NCI-H2107 (cell line): ENCODE results near the gene CCDC154.

Experiments
- DNase-seq: peaks from one replicate; lab custom pipeline; 2025; lab: John Stamatoyannopoulos, UW

Gene CCDC154

DNA sequence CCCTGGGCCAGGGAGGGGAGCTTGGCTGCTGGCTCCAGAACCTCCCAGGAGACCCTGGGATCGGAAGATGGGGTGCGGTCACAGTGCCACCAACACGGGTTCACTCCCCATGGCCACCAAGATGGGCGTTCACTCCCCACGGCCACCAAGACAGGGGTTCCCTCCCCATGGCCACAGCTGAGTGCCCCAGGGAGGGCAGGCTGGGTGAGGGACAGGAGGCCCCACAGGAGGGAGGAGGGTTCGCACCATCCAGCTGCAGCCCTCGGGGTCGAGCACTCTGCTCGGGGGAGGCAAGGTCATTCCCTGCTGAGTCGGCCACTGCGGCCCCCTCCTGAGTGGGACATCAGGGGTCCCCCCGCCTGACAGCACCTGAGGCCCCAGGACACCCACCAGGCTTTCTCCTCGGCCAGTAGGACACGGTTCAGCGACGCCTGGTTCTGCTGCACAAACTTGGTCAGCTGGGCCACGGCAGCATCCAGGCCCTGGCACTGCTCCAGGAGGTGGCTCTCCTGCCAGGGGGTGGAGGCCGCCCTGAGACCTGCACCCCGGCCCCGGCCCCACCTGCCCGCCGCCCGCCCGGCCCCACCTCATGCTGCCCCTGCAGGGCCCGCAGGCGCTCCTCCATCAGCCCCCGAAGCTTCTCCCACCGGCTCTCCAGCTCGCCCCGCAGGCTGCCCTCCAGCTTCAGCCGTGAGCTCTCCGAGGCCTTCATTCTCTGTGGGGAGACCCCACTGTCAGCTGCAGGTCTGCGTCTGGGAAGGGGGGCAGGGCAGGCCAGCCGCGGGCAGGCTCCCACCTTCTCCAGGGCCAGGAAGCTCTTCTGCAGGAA lies 5.9 kb downstream of the CCDC154 start:
- no peak for DNase-seq

DNA sequence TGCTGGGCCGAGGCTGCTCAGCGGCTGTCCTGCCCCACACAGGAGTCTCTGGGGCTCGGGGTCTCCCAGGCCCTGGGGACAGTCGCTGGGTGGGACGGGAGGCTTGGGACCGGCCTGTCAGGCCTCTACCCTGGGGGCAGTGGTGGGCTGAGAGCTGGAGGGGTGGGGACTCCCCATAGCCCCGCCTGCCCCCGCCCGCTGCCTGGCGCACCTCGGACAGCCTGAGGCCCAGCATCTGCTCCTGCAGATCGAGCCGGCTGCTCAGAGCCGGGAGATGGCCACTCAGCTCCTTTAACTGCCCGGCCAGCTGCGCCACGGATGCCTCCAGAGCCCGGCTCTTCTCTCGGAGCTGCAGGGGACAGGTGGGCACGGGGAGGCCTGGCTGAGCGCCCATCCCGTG lies 6.8 kb downstream of the CCDC154 start:
- DNase-seq = no peak

DNA sequence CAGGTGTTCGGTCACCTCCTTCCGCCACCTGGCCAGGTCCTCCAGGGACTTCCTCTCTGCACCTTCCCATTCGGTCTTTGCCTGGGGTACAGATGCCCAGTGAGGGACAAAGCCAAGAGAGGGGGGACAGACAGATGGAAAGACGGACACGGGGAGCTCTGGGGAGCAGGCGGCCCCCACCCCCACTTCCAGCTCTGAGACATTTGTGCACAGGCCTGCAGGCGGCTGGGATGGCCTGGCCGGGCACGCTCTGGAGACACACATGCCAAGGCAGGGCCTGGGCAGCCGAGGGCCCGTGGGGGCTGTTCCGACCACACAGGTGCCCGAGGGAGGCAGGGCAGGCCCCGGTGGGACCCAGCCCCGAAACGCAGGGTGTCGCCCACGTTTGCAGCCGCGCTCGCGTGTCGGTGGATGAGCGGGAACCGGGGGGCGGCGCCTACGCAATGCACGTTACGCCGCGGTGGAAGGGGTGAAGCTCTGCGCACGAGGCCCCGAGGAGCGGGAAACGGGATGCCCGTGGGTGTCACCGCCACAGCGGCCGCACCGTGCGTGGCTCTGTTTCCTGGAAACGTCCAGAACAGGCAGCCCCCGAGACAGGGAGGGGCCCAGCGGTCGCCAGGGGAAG lies 7.5 kb downstream of the CCDC154 start:
- no peak for DNase-seq

DNA sequence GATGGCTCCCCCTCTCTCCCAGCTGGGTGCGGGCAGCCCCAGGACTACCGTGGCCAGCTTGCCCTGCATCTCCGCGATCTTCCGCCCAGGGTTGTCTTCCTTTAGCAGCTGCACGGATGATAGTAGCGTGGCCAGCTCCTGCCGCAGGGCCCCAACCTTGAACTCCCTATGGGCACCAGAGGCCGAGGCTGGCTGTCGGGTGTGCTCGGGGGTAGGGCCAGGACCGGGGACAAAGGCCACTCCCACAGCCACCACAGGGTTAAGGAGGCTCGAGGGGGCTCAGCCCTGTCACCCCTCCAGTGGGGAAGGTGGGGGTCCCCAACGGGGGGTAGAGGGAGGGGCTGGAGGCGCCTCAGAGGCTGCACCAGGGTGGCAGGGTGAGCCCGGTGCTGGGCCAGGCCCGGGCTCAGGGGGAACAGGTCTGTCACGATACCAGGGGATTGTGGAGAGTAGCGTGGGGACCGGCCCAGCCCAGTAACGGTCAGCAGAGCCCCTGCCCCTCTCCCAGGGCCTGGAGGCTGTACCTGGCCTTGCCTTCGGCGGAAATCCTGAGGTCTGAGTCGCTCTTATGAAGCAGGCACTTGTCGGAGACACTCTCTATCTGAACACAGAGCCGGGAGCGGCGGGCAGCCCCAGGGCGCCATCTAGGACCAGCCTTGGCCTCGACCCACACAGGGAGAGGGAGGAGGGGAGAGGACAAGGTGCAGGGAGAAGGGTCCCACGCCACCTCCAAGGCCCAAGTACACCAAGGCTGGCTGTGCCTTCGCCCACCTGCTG lies 8.2 kb downstream of the CCDC154 start:
- no peak for DNase-seq

DNA sequence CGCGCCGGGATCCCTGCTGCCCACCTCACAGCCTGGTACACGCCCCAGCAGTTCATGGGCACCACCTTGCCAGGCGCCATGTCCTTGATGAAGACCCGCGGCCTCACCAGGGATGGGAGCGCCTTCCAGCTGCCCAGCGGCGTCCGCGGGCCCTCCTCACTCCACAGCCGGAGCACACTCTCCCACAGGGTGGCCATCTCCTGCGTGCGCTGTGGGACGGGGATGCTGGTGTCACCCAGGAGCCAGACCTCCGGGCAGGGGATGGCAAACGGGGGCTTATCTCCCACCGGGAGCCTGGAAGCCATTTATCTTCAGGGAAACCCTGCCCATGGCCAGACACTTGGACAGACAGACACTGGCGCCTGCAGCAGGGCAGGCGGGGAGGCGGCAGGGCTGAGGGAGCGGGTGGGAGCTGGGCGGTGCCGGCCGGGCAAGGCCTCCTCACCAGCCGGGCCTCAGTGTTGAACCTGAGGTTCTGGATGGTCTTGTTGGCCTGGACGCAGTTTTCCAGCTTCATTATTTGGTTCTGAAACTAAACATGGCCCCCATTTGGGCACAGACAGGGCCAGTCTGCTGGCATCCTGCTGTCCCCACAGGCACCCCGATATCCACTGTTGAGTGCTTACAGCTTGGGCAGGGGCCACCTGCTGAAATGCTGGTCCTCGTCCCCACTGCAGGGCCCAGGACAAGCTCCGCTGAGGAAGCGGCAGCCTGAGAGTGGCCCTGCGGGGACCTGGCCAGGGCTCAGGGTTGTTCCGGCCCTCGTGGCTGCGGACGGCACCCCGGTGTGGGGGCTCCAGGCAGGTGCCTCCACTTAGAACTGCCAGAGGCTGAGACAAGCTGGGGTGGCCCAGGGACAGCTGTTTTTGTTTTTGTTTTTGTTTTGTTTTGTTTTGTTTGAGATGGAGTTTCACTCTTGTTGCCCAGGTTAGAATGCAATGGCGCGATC lies 9.4 kb downstream of the CCDC154 start:
- DNase-seq = no peak

DNA sequence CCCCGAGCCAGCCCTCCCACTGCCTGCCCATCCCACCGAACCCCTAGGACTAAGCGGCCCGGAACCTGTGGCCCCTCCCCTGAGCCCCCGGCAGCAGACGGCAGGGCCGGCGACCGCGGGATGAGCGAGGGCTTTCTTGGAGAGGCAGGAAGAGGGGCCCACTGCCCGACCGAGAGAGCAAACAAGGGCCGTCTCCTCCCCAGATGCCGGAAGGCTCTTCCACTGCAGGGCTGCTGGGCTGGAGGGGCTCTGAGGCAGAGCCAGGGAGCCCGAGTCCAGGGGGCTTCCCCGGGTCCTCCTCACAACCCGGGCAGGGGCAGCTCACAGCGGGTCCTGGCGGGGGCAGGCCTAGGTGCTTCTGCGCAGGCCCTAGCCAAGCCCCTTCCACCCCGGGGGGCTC lies 10.6 kb downstream of the CCDC154 start:
- no peak for DNase-seq

DNA sequence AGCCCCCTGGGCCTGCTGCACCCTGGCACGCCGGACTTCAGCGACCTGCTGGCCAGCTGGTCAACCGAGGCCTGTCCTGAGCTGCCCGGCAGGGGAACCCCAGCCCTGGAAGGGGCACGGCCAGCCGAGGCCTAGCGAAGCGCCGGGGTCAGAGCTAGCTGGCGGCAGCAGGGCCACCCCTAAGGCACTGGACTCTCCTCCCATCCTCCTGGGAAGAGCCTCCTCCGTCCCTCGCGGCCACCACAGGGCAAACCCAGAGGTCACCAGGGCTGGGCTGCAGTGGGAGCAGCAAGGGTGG lies 11.1 kb downstream of the CCDC154 start:
- DNase-seq = no peak

DNA sequence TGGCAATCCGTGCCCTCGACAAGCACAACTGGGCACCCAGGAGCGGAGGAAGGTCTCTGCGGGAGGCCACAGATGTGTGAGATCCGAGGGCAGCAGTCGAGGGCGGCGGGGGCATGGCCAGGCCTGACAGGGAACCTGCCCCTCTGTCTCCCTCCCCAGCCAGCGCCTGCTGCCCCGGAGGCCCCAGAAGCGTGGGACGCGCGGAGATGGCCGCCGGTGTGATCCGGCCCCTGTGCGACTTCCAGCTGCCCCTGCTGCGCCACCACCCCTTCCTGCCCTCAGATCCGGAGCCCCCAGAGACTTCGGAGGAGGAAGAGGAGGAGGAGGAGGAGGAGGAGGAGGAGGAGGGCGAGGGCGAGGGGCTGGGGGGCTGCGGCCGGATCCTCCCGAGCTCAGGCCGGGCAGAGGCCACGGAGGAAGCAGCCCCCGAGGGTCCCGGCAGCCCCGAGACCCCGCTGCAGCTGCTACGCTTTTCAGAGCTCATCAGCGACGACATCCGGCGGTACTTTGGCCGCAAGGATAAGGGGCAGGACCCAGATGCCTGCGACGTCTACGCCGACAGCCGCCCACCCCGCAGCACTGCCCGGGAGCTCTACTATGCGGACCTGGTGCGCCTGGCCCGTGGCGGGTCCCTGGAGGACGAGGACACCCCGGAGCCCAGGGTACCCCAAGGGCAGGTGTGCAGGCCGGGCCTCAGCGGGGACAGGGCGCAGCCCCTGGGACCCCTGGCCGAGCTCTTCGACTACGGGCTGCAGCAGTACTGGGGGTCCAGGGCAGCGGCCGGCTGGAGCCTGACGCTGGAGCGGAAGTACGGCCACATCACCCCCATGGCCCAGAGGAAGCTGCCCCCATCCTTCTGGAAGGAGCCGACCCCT lies 11.7 kb downstream of the CCDC154 start:
- DNase-seq = no peak

DNA sequence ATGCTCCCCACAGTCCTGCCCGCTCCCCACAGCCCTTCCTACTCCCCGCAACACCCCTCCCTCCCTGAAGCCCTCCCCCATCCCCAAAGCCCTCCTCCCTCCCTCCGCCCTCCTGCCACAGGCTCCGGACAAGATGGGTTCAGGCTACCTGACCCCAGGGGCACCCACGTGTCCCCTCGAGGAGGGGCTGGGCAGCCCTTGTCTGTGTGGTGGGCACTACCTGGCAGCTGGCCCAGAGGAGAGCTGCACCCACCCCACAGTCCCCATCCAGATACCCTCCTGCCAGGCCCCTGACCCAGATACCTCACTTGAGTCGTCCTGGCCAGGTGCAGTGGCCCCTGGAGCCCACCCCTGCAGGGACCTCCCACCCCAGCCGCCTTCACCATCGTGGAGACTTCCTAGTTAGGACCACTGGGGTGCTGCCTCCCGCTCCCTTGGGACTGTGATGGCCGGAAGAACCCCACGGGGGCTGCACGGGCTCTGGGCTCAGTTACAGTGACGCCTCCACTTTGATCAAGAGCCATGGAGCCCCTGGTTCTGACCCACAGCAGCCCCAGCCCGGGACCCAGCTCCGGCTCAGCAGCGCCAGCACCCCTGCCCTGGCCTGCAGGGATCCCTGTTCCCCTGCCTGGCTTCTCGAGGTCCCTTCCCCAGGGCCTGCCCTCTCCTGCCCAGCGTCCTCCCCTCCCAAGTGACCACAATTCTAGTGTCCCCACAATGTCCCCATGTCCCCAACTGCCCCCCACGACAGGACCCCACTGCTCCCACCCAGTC lies 12.7 kb downstream of the CCDC154 start:
- no peak for DNase-seq

DNA sequence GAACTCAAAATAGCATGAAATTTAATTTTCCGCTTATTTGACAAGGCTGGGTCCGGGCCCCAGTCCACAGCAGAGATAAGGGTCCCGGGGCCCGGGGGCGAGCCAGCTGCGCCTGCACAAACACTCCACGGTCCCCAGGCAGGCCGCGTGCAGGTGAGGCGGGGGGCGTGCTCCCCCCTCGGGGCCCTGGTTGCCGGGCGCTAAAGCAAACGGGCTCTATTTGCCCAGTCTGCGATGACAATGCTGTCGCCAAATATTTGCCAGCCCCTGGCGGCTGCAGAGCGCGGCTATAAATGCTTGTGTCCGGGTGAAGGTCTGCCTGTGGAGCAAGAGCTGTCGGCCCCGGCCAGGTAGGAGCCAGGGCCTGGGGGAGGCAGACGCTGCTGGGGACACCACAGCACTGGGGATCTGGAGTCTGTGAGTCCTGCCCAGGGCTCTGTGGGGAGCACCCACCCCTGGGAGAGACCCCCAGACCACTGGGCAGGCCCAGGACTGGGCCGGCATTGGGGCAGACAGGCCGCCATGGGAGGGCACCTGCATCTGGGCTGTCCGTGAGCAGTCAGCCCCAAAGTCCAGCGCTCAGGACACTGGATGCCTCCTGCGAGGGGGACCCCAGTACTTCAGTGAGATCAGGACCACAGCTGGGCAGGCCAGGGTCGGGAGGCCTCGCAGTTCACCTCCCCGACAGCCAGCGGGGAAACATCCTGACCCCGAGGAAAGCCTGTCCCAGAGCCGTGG lies 13.4 kb downstream of the CCDC154 start, which contains the start of gene PERCC1:
Gene PERCC1, plus strand, starts transcription at position 320 of the 738 bp plus-strand sequence. CDS start 1,516 bp downstream, outside the sequence.
- DNase-seq = no peak

DNA sequence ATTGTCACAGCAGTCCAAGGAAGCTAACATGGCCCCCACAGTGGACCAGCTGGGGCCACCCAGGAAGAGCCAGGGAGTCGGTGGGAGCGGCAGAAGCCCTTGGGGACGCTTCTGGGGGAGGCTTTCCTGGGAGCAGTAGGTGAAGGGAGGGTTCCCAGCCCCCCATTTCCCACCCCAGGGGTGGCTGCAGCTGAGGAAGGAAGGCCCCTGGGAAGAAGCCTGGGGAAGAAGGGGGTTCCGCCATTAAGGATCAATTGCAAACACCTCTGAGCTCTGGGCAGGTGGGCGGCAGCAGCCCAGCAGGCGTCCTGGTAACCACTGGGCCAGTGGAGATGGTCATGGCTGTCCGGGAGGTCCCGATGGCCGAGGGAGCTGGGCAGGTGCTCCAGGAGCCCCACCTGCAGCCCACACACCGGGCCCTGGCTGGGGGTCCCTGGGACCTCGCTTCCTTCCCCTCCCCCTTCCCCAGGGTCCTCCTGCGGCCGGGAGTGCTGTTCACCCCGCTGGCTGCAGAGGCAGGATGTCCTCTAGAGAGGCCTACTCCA lies 14.1 kb downstream of the CCDC154 start:
- no peak for DNase-seq

DNA sequence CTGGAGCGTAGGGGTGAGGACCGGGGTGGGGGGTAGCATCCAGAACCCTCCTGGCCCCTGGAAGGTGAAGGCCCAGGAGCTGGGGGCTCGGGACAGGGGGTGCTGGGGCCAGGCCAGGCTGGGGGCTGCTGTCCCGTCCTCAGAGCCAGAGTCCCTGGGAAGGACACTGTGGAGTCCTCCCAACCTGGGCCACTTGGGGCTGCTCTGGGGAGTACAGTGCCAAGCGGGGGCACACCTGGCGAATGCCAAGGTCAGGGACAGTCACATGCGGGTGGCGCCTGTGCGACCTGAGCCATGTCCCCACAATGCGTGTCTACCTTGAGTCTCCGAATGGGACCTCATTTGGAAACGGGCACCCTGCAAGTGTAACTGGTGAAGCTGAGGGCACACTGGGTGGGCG lies 14.7 kb downstream of the CCDC154 start:
- no peak for DNase-seq

DNA sequence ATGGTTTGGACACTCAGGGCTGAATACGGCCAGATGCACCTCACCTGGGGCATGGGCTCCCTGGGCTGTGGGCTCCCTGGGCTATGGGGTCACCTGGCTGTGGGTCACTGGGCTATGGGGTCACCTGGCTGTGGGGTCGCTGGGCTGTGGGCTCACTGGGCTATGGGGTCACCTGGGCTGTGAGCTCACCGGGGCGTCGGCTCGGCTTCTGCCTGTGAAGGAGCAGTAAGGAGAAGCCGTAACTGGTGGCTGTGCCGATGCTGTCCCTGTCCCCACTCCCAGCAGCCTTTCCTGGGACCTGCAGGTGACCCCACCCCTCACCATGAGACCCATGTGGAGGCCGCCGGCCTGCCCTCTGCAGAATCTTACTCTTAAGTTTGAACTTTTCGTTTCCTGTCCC lies 15.3 kb downstream of the CCDC154 start:
- no peak for DNase-seq

DNA sequence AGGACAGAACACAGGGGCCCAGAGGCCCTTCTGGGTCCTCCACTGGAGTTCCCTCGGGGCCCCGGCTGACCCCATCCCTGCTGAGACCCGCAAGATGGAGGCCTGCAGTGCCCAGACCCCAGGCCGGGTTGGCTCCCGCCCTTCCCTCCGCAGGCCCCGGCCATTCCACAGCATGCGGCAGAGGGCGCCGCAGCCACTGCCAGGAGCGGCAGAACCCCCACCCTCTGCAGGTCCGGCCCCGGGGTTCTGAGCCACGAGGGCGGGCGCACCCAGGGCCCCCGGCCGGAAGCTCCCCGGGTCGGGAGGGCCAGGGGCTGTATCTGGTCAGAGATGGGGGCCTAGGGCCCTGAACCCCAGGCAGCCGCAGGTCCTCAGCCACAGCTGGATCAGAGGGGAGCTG lies 15.8 kb downstream of the CCDC154 start:
- no peak for DNase-seq

DNA sequence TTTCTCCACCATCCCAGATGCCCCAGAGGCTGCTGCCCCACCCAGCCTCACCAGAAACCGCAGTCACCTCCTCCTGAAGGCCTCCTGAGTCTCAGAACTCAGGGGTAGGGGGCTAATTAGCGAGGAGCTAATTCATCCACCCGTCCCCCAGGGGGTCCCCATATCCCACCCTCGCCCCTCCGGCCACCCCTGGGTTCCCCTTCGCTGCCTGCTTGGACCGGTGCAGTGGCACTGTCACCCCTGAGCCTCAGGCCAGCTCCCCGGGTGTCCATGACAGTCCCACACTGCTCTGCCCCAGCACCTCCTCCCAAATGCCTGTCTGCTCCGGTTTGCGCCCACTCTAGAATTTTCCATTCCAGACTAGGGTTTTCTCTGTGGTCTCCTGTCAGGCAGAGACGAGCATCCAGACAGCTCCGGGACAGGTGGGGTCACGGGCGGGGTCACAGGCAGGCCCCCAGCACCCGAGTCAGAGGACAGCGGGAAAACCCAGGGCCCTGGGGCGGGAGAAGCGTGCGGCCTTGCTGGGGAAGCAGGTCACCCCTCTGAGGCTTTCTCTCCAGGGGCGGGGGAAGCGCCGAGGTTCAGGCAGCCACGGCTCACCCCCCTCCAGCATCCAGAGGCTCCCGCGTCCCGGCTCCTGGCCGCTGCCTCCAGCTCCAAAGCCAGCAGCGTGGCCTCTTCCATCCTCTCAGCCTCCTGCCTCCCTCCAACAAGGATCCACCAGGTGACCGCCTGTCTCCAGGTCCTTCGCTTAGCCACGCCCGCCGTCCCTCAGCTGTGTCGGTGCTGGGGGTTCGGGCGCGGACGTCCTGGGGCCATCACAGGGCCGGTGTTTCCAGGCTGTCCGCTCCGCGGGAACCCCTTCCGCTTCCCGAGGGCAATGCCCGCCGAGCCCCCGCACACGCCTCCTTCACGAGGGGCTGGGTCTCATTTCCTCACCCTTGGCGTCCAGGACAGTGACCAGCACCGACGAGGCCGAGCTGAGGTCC lies 16.6 kb downstream of the CCDC154 start:
- DNase-seq = no peak

DNA sequence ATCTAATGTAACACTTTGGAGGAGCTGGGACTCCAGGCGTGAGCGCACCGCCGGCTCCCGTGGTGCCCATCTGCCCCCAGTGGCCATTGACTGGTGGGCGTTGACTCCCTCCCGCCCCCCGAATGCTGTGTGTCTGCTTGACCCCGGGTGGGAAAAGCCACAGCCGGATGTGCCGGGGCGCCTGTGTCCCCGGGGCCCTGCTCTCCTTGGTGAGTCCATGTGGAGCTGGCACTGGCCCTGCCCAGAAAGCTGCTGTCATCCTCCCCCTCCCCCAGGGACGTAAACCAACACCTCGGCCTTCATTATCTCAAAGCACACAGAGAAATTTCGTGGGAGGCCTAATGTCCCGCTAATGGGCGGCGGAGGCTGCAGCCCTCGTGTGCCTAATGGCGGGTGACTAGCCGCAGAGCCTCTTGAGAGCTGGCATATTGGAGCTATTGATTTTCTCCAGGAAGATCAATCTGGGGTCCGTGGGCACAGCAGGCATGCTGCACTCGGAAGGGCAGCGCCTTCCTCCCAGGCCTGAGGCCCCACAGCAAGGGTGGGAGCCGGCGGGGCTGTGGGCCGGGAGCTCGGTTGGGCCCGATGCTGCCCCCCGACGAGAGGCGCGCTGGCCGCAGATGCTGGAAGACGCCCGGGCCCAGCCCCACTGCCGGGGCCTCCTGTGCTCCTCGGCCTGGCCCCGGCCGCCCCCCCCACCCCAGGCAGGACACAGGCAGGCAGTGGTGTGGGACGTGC lies 17.5 kb downstream of the CCDC154 start:
- DNase-seq = peak; percentile 78
